ENCODE measurements around the gene COL16A1.

Gene COL16A1

DNA sequence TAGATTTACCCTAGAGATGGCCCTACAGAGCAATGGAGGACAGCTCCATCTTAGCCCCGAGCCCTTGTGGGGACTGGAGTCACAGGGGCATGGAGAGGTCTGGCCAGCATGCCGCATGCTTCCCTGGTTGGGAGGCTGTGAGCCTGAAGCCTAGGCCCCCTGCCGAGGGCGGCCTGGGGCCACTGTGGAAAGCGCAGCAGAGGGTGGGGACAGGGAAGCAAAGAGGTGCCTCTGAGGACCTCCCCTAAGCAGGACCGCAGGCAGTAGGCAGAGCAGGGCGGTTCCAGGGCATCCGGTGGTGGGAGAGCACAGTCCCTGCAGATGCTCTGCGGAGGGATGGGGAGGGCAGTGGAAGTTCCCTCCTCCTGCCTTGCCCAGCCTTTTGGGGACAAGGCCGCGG, 32.7 kb downstream of the COL16A1 start:
- H3K27me3 ChIP-seq = peaks cover 25 to 56% (median 32%) of the 10 kb centered on the region in 11 experiments
- H4K20me1 ChIP-seq = no peaks in the 10 kb centered on the region; a peak in 1 of 22 replicates
- no peak for TF ChIP-seq Cebpa-rat (IDR thresholded peaks at IDR 0.05)
- H3K9ac ChIP-seq = no peak overlapping the region
- peak overlapping the region in 7 of 11 experiments; percentile 19 to 80 (median 60); a peak in 14 of 22 replicates for H3K4me2 ChIP-seq
- no peaks in the 10 kb centered on the region for H3K9me3 ChIP-seq (replicated peaks in 1 of 11)
- H3K4me3 ChIP-seq = no peak overlapping the region
- no peaks in the 10 kb centered on the region for H3K36me3 ChIP-seq
- H3K4me1 ChIP-seq = peaks cover 14 to 50% (median 40%) of the 10 kb centered on the region in 10 experiments
- H3K27ac ChIP-seq = no peak overlapping the region

DNA sequence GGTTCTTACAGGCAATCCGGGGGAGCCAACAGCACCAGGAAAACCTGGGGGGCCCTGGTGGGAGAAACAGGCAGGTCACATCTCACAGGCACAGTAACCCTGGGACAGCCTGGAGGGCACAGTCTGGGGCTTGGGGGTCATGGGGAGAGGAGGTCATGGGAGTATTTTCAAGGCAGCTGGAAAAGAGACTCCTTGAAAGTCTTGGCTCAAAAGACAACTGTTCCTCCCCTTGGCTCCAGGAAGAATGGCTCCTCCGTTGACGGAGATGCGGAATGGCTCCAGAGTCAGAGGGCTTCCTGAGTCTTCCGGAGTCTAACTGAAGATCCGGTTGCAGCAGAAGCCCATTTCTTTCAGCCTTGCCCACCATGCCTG, 33.2 kb downstream of the COL16A1 start:
- Histone ChIP-seq H3K36me3 (no peaks in the 10 kb centered on the region), H3K4me1 (peaks cover 14 to 55% (median 45%) of the 10 kb centered on the region in 10 experiments), H3K27ac (no peak overlapping the region), H3K9me3 (replicated peaks in 1 of 11) (no peaks in the 10 kb centered on the region), H3K4me2 (peak overlapping the region; percentile 39 to 80 (median 67); a peak in 20 of 22 replicates), H3K9ac (no peak overlapping the region), H3K4me3 (no peak overlapping the region), H4K20me1 (no peaks in the 10 kb centered on the region; a peak in 1 of 22 replicates), H3K27me3 (peaks cover 25 to 57% (median 32%) of the 10 kb centered on the region in 11 experiments)
- TF ChIP-seq Cebpa-rat (IDR thresholded peaks at IDR 0.05) = no peak

- peak overlapping the region; percentile 39 to 80 (median 67) for H3K4me2 ChIP-seq
- no peak for TF ChIP-seq Cebpa-rat (IDR thresholded peaks at IDR 0.05)
- H3K9ac ChIP-seq = 0 out of 22 replicates have a peak overlapping the region, but pooled peaks of 1 of the 11 experiments have one; percentile 7
- H3K9me3 ChIP-seq (replicated peaks in 1 of 11) = no peaks in the 10 kb centered on the region
- H3K27ac ChIP-seq = no peak overlapping the region
- no peaks in the 10 kb centered on the region; a peak in 1 of 22 replicates for H4K20me1 ChIP-seq
- H3K27me3 ChIP-seq = peaks cover 25 to 62% (median 32%) of the 10 kb centered on the region in 11 experiments
- H3K36me3 ChIP-seq = no peaks in the 10 kb centered on the region
- peaks cover 14 to 61% (median 51%) of the 10 kb centered on the region in 10 experiments for H3K4me1 ChIP-seq
- H3K4me3 ChIP-seq = no peak overlapping the region
Observed at GRCh38 chr1:31669786-31670592, 33.8 kb downstream of the COL16A1 start.

GRCh38 chr1:31669433-31669785, 34.4 kb downstream of the COL16A1 start:
- Histone ChIP-seq H3K9ac (no peak overlapping the region), H3K27me3 (peaks cover 25 to 62% (median 32%) of the 10 kb centered on the region in 11 experiments), H3K36me3 (no peaks in the 10 kb centered on the region), H3K9me3 (replicated peaks in 1 of 11) (no peaks in the 10 kb centered on the region), H4K20me1 (no peaks in the 10 kb centered on the region; a peak in 1 of 22 replicates), H3K27ac (no peak overlapping the region), H3K4me1 (peaks cover 17 to 67% (median 57%) of the 10 kb centered on the region in 10 experiments), H3K4me2 (peak overlapping the region; percentile 39 to 80 (median 67)), H3K4me3 (no peak overlapping the region)
- TF ChIP-seq Cebpa-rat (IDR thresholded peaks at IDR 0.05) = no peak

- H3K27me3 ChIP-seq = peaks cover 25 to 62% (median 32%) of the 10 kb centered on the region in 11 experiments
- no peak overlapping the region for H3K27ac ChIP-seq
- no peak for TF ChIP-seq Cebpa-rat (IDR thresholded peaks at IDR 0.05)
Observed at GRCh38 chr1:31668303-31668883, 35.4 kb downstream of the COL16A1 start.

DNA sequence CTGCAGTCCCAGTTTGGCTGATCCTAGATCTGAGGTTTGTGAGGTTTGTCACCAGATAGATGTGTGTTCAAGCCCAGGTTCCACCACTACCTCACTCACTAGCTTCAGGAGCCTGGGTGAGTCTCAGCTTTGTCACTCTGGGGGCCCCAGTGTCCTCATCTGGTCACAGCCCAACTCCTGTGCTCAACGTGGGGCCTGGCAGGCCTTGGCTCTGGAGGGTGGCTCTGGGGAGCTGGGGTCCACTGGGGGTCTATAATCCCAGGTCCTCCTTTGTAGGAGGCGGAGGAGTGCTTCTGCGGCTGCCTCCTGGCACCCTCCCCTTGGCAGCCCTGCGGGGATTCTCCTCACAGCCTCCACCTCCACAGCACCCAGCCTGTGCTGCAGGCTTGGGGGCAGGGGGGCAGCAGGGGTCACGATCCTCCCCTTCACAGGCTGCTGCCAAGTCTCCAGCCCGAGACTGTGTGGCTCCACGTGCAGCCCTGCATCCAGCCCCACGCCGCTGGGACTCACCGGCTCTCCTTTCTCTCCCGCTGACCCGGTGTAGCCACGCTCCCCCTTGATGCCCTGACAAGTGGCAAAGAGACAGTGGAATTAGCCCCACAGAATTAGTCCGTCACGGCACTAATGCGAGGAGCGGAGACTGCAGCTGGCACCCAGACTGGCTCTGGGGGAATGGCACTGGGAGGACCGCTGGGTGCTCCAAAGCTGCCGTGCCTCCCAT, 36.6 kb downstream of the COL16A1 start:
- Histone ChIP-seq H3K9ac (peak overlapping the region in 6 of 11 experiments; percentile 1 to 46 (median 12); a peak in 4 of 22 replicates), H3K4me1 (peaks cover 21 to 88% (median 73%) of the 10 kb centered on the region in 10 experiments), H3K27me3 (peaks cover 25 to 54% (median 32%) of the 10 kb centered on the region in 11 experiments), H3K9me3 (replicated peaks in 1 of 11) (no peaks in the 10 kb centered on the region), H4K20me1 (no peaks in the 10 kb centered on the region; a peak in 1 of 22 replicates), H3K4me2 (peak overlapping the region in 8 of 11 experiments; percentile 56 to 98 (median 81); a peak in 13 of 22 replicates), H3K27ac (peak overlapping the region in 1 of 11 experiments; percentile 8; a peak in 1 of 22 replicates), H3K4me3 (no peak overlapping the region), H3K36me3 (no peaks in the 10 kb centered on the region)
- no peak for TF ChIP-seq Cebpa-rat (IDR thresholded peaks at IDR 0.05)

More at GRCh38 chr1:31668303-31668883, 35.4 kb downstream of the COL16A1 start:
- Histone ChIP-seq H3K9me3 (replicated peaks in 1 of 11) (no peaks in the 10 kb centered on the region), H3K36me3 (no peaks in the 10 kb centered on the region), H3K4me3 (no peak overlapping the region), H3K9ac (no peak overlapping the region), H4K20me1 (no peaks in the 10 kb centered on the region; a peak in 1 of 22 replicates), H3K4me1 (peaks cover 21 to 77% (median 63%) of the 10 kb centered on the region in 10 experiments), H3K4me2 (peak overlapping the region in 2 of 11 experiments; percentile 5 to 18; a peak in 2 of 22 replicates)

DNA sequence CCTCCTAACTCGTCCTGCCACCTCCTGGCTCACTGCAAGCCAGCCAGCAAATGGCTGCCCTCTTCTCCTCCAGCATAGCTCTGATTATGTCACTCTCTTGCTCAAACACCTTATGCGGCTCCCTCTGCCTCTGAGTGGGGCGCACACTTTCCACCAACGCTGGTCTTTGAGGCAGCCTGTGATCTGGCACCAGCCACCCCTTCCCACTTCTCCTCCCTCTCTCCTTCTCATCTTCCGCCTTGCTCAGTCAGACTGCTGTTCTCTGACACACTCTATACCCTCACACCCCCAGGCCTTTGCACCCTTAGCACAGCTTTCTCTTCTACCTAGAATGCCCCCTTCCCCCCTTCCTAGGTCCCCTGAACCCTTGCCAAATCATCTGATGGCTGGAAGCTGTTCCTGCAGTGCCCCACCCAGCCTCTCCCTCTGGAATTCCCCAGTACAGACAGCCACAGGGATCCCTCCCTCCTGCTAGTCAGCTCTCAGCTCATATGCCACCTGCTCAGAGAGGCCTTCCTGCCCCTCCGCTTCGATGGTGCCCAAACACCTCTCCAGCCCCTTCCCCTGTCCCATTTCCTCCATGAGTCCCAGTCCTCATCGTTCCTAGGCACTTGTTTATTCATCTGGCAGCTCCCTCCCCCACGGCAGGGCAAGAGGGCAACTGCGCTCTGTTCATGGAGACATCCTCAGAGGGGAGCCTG, 37.4 kb downstream of the COL16A1 start:
- peaks cover 24 to 51% (median 25%) of the 10 kb centered on the region in 11 experiments for H3K27me3 ChIP-seq
- H3K4me2 ChIP-seq = peak overlapping the region in 9 of 11 experiments; percentile 44 to 98 (median 76); a peak in 15 of 22 replicates
- H3K27ac ChIP-seq = peak overlapping the region in 1 of 11 experiments; percentile 10; a peak in 1 of 22 replicates

More for the DNA sequence above, 37.4 kb downstream of the COL16A1 start:
- no peaks in the 10 kb centered on the region for H3K9me3 ChIP-seq (replicated peaks in 1 of 11)
- H3K9ac ChIP-seq = peak overlapping the region in 4 of 11 experiments; percentile 13 to 63 (median 34); a peak in 4 of 22 replicates
- no peak for TF ChIP-seq Cebpa-rat (IDR thresholded peaks at IDR 0.05)
- H3K4me3 ChIP-seq = no peak overlapping the region
- H3K36me3 ChIP-seq = no peaks in the 10 kb centered on the region
- H4K20me1 ChIP-seq = no peaks in the 10 kb centered on the region; a peak in 1 of 22 replicates
- peaks cover 26 to 94% (median 78%) of the 10 kb centered on the region in 10 experiments for H3K4me1 ChIP-seq

Data from BLaER1 treated with 17β-estradiol and CSF1 and Interleukin-3, amounts not matched to agents 10 nM and 100 nM (cell line).